OCI-LY3 (cell line): ENCODE results near the gene ADGRV1.

Experiments used
- H2AFZ ChIP-seq: fragments of 200-600, 300-600 bp; shearing (Covaris generic); 2 replicates; pipeline ENCODE4 v1.6.0; 2014; ENCODE audit warnings: antibody characterized with exemption, low read depth, low read length
- H3K27ac ChIP-seq: fragments of 200-600, 300-600 bp; sonication (generic); 2 replicates; pipeline ENCODE4 v1.5.1; 2014; ENCODE audit warnings: mild to moderate bottlenecking, low read length, moderate library complexity, mixed read lengths
- H3K27me3 ChIP-seq: fragments of 200-600, 300-600 bp; sonication (generic); 2 replicates; pipeline ENCODE4 v1.6.1; 2014; ENCODE audit warnings: low read depth, low read length, mixed read lengths
- H3K36me3 ChIP-seq: fragments of 200-600, 300-600 bp; sonication (generic); replicated peaks from 2 replicates; pipeline ENCODE3; 2014; ENCODE audit warnings: low read depth, low read length, mixed read lengths
- H3K4me1 ChIP-seq: fragments of 300-600, 200-600 bp; sonication (generic); 2 replicates; pipeline ENCODE4 v1.6.1; 2014; ENCODE audit warnings: low read length, mixed read lengths
- H3K4me2 ChIP-seq: fragments of 200-600, 300-600 bp; sonication (generic); 2 replicates; pipeline ENCODE4 v1.6.1; 2014; ENCODE audit warnings: low read length, mixed read lengths
- H3K4me3 ChIP-seq: fragments of 300-600, 200-600 bp; sonication (generic); 2 replicates; pipeline ENCODE4 v1.5.1; 2014; ENCODE audit warnings: antibody characterized with exemption, mild to moderate bottlenecking, low read length, moderate library complexity
- H3K79me2 ChIP-seq: fragments of 300-600, 200-600 bp; shearing (Covaris generic); 2 replicates; pipeline ENCODE4 v1.6.1; 2014; ENCODE audit warnings: mild to moderate bottlenecking, low read length, mixed read lengths
- H3K9ac ChIP-seq: fragments of 300-600, 200-600 bp; shearing (Covaris generic); 2 replicates; pipeline ENCODE4 v1.6.0; 2014; ENCODE audit warnings: mild to moderate bottlenecking, low read length, moderate library complexity
- H3K9me3 ChIP-seq: fragments of 200-600, 300-600 bp; shearing (Covaris generic); 2 replicates; pipeline ENCODE4 v1.6.1; 2014; ENCODE audit warnings: low read length, mixed read lengths; ENCODE audit not compliant: insufficient read depth
- H4K20me1 ChIP-seq: fragments of 200-600, 300-600 bp; sonication (generic); 2 replicates; pipeline ENCODE4 v1.6.1; 2016; ENCODE audit warnings: low read length, mixed read lengths; ENCODE audit not compliant: insufficient read depth
- EZH2phosphoT487 ChIP-seq: fragments of 200-600 bp; shearing (Covaris generic); IDR thresholded peaks from 2 replicates; pipeline ENCODE4 v1.6.1; 2018; ENCODE audit warnings: antibody characterized with exemption, mixed run types, low read depth
- TF ChIP-seq, protein P1 (sequence below): fragments of 200-600, 300-600 bp; sonication (generic); IDR thresholded peaks from 2 replicates; pipeline ENCODE4 v1.5.1; 2014; ENCODE audit warnings: antibody characterized with exemption, low read length, low read depth

ADGRV1 gene

DNA sequence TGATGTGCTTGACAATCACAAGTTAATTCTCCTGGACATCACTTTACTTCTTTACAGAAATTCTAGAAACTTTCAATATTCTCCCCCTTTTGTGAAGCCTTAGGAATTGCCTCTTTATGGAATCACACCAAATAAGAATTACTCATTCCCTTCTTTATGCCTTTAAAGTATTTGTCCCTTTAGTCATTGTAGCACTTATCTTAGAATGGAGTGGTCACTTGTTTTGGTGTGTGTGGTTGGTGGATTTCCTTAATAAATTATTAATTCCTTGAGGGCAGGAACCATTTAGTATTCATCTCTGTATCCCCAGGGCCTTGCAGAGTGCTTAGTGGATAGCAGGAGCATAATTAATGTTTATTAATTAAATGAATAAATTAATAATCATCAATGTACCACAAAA is 517.5 kb downstream of the ADGRV1 start:
- no peaks in the 10 kb centered on the region for H3K36me3 ChIP-seq
- no peak overlapping the region for H3K27ac ChIP-seq
- no peaks in the 10 kb centered on the region for H4K20me1 ChIP-seq
- TF ChIP-seq, protein P1, sequence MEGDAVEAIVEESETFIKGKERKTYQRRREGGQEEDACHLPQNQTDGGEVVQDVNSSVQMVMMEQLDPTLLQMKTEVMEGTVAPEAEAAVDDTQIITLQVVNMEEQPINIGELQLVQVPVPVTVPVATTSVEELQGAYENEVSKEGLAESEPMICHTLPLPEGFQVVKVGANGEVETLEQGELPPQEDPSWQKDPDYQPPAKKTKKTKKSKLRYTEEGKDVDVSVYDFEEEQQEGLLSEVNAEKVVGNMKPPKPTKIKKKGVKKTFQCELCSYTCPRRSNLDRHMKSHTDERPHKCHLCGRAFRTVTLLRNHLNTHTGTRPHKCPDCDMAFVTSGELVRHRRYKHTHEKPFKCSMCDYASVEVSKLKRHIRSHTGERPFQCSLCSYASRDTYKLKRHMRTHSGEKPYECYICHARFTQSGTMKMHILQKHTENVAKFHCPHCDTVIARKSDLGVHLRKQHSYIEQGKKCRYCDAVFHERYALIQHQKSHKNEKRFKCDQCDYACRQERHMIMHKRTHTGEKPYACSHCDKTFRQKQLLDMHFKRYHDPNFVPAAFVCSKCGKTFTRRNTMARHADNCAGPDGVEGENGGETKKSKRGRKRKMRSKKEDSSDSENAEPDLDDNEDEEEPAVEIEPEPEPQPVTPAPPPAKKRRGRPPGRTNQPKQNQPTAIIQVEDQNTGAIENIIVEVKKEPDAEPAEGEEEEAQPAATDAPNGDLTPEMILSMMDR = no peak
- no peak for TF ChIP-seq EZH2phosphoT487
- peaks cover 19% of the 10 kb centered on the region for H3K4me1 ChIP-seq
- peaks cover 17% of the 10 kb centered on the region for H3K27me3 ChIP-seq
- no peak overlapping the region for H2AFZ ChIP-seq
- no peak overlapping the region for H3K9ac ChIP-seq
- H3K79me2 ChIP-seq = no peaks in the 10 kb centered on the region
- H3K9me3 ChIP-seq = no peaks in the 10 kb centered on the region
- H3K4me3 ChIP-seq = no peak overlapping the region
- H3K4me2 ChIP-seq = no peak overlapping the region

GRCh38 chr5:91077623-91078022 is 519.0 kb downstream of the ADGRV1 start:
- Histone ChIP-seq H4K20me1 (no peaks in the 10 kb centered on the region), H3K9me3 (no peaks in the 10 kb centered on the region), H3K4me1 (peaks cover 19% of the 10 kb centered on the region), H3K79me2 (no peaks in the 10 kb centered on the region), H2AFZ (no peak overlapping the region), H3K4me2 (no peak overlapping the region), H3K4me3 (no peak overlapping the region), H3K27ac (no peak overlapping the region), H3K36me3 (no peaks in the 10 kb centered on the region), H3K27me3 (peaks cover 9% of the 10 kb centered on the region), H3K9ac (no peak overlapping the region)
- TF ChIP-seq EZH2phosphoT487 = no peak
- TF ChIP-seq, protein P1 = no peak

DNA sequence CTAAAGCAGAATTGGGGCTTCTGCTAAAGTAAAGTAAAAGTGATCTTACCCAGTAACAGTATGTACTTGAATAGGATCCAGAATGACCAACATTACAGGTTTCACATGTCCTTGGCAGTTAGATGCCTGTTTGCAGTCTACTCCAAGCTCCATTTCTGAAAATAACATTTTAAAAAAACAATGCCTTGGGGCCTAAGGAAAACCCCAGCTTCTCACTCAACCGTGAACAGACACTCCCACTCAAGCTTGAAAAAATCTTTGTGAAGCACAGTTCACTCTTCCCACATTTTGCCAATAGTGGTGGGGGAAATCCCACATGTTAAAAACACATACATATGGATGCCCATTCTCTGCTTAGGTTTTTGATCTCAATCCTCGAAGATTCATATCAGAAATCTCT is 520.4 kb downstream of the ADGRV1 start:
- Histone ChIP-seq H3K9me3 (no peaks in the 10 kb centered on the region), H3K4me1 (peaks cover 19% of the 10 kb centered on the region), H2AFZ (no peak overlapping the region), H4K20me1 (no peaks in the 10 kb centered on the region), H3K27ac (no peak overlapping the region), H3K9ac (no peak overlapping the region), H3K27me3 (no peaks in the 10 kb centered on the region), H3K79me2 (no peaks in the 10 kb centered on the region), H3K36me3 (no peaks in the 10 kb centered on the region), H3K4me3 (no peak overlapping the region), H3K4me2 (no peak overlapping the region)
- TF ChIP-seq, protein P1 = no peak
- TF ChIP-seq EZH2phosphoT487 = no peak

- Histone ChIP-seq H3K27ac (no peak overlapping the region), H3K36me3 (no peaks in the 10 kb centered on the region), H3K4me2 (no peak overlapping the region), H3K9me3 (no peaks in the 10 kb centered on the region), H3K79me2 (no peaks in the 10 kb centered on the region), H3K4me3 (no peak overlapping the region), H3K27me3 (no peaks in the 10 kb centered on the region), H4K20me1 (no peaks in the 10 kb centered on the region), H2AFZ (no peak overlapping the region), H3K9ac (no peak overlapping the region), H3K4me1 (no peaks in the 10 kb centered on the region)
- TF ChIP-seq, protein P1 = no peak
- no peak for TF ChIP-seq EZH2phosphoT487
Measured at GRCh38 chr5:91089758-91090157, 531.2 kb downstream of the ADGRV1 start.
